OCI-LY7 (cell line): Measurements from ENCODE around the gene SELENOP. TPM values are rescaled to one million over a fixed set of nuclear protein-coding genes. Genes with fewer than 3 reads are reported as not detected.

Source experiments
- BruUV-seq: library from RNA; stranded (reverse); fragments of 400-500 nt; replicated peaks from 2 replicates; lab custom pipeline; 2021; lab: Mats Ljungman, UMichigan
- CTCF ChIA-PET: fragments of 300-600 bp; sonication (Branson Sonifier 250); formaldehyde crosslinking; loops from one replicate; lab custom pipeline; 2022; ENCODE audit warnings: antibody characterized with exemption; ENCODE audit not compliant: unreplicated experiment; lab: Charles Lee
- POLR2A ChIA-PET: fragments of 300-600 bp; sonication (Branson Sonifier 250); formaldehyde crosslinking; loops from one replicate; lab custom pipeline; 2022; ENCODE audit warnings: antibody characterized with exemption; lab: Charles Lee
- DNase-seq: peaks from one replicate; pipeline ENCODE4 v3.0.0-alpha.2; 2015; ENCODE audit warnings: low spot score
- H2AFZ ChIP-seq: fragments of 200-600 bp; sonication (generic), shearing (Covaris generic); 2 replicates; pipeline ENCODE4 v1.6.1; 2014; ENCODE audit warnings: mild to moderate bottlenecking, antibody characterized with exemption, low read length, moderate library complexity
- H3K27ac ChIP-seq: fragments of 200-600 bp; sonication (generic); 2 replicates; pipeline ENCODE4 v1.5.1; 2014; ENCODE audit warnings: mixed run types, low read depth, mild to moderate bottlenecking, moderate library complexity, low read length, inconsistent platforms; ENCODE audit not compliant: poor library complexity, severe bottlenecking
- H3K36me3 ChIP-seq: fragments of 200-600 bp; sonication (generic); 2 replicates; pipeline ENCODE4 v1.6.1; 2014; ENCODE audit warnings: mild to moderate bottlenecking, antibody characterized with exemption, low read length, moderate library complexity, mixed read lengths; ENCODE audit not compliant: insufficient read depth
- H3K4me1 ChIP-seq: fragments of 200-600 bp; sonication (generic); 2 replicates; pipeline ENCODE4 v1.5.1; 2014; ENCODE audit warnings: mild to moderate bottlenecking, low read length; ENCODE audit not compliant: insufficient read depth, poor library complexity, severe bottlenecking
- H3K4me2 ChIP-seq: fragments of 200-600 bp; sonication (generic); 2 replicates; pipeline ENCODE4 v1.6.1; 2014; ENCODE audit warnings: mild to moderate bottlenecking, low read length
- H3K4me3 ChIP-seq: fragments of 200-600 bp; sonication (generic); 2 replicates; pipeline ENCODE4 v1.5.1; 2014; ENCODE audit warnings: mild to moderate bottlenecking, low read depth, low read length; ENCODE audit not compliant: poor library complexity, severe bottlenecking
- H3K79me2 ChIP-seq: fragments of 200-600 bp; sonication (generic); 2 replicates; pipeline ENCODE4 v1.6.1; 2016; ENCODE audit warnings: low read depth, mild to moderate bottlenecking, low read length, moderate library complexity, mixed read lengths; ENCODE audit not compliant: insufficient read depth
- H3K9me2 ChIP-seq: fragments of 200-600 bp; sonication (generic); 2 replicates; pipeline ENCODE4 v1.6.1; 2016; ENCODE audit warnings: mild to moderate bottlenecking, low read length, mixed read lengths; ENCODE audit not compliant: insufficient read depth
- H3K9me3 ChIP-seq: fragments of 200-600 bp; sonication (generic); 2 replicates; pipeline ENCODE4 v1.6.1; 2014; ENCODE audit warnings: mild to moderate bottlenecking, mixed run types, low read length, mixed read lengths
- H4K20me1 ChIP-seq: fragments of 200-600 bp; sonication (generic); 2 replicates; pipeline ENCODE4 v1.6.1; 2014; ENCODE audit warnings: mild to moderate bottlenecking, antibody characterized with exemption, low read length, moderate library complexity, mixed read lengths; ENCODE audit not compliant: insufficient read depth
- EZH2phosphoT487 ChIP-seq: fragments of 200-600 bp; sonication (generic); IDR thresholded peaks from 2 replicates; pipeline ENCODE4 v1.6.1; 2018; ENCODE audit warnings: low read depth, borderline replicate concordance, mild to moderate bottlenecking, mixed run types, antibody characterized with exemption, low read length, moderate library complexity, mixed read lengths
- intact Hi-C: fragments of 100-400 bp; cut with micrococcal nuclease; formaldehyde crosslinking; loops from one replicate; pipeline ENCODE4 v1.10.0; 2022; ENCODE audit not compliant: unreplicated experiment
- total RNA-seq, 2 experiments: library from RNA; depleted of rRNA in 1 of 2; stranded (reverse); fragments of >200 nt in 1 of 2; shearing (Covaris generic) in 1 of 2; gene quantifications; 2 replicates each; pipeline ENCODE4 v1.2.3, GENCODE V29; 2014 to 2022
- TF ChIP-seq, protein P1 (sequence below): fragments of 200-600 bp; sonication (generic); conservative IDR thresholded peaks from 2 replicates; pipeline ENCODE4 v1.5.1; 2014; ENCODE audit warnings: mild to moderate bottlenecking, antibody characterized with exemption, low read length, moderate library complexity, mixed read lengths

Gene SELENOP
- total RNA-seq, 2 experiments from 2014 or later, result not detected

DNA sequence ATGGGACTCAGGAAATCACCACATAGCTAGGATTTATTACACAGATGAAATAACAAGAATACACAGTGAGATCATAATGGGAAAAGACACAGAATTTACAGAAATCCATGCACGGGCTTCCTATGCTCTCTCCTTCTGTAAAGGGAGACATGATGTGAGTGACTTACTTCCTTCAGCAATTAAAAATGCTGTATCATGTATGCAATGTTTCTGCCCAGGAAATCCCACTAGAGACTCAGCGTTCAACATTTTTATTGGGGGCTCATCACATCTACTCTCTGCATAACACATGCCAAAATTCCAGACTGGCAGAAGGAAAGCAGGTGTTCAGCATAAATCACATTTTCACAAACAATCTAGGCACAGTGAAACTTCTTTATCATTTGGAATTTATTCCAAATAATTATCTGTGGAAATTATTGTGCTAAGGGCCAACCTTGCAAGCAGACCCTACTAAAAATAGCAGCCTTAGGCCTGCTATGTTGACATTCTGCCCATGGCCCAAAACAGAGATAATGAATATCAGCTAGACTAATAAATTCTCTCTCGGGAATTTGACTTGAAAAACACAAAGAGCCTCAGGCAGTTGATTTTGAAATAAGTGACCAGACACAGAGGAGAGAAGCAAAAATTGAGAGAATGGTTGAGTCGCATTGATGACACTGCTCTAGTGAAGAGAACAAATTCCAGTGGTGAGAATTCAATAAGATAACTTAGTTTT is 31.4 kb upstream of the SELENOP start:
- Histone ChIP-seq H3K9me3 (no peaks in the 10 kb centered on the region), H4K20me1 (no peaks in the 10 kb centered on the region), H3K79me2 (no peaks in the 10 kb centered on the region), H3K4me2 (no peak overlapping the region), H2AFZ (no peak overlapping the region), H3K27ac (no peak overlapping the region), H3K9me2 (no peaks in the 10 kb centered on the region), H3K4me3 (no peak overlapping the region), H3K4me1 (no peaks in the 10 kb centered on the region), H3K36me3 (no peaks in the 10 kb centered on the region)
- no TSS peak for BruUV-seq
- POLR2A ChIA-PET, result interaction anchor here (0.5 kb wide), 1 partner anchor 10 kb away, joined by 4 read pairs; no protein-coding TSS in a partner anchor
- CTCF ChIA-PET, result no interaction called here
- intact Hi-C loops, result no loop called here
- DNase-seq, result no peak
- no peak for TF ChIP-seq EZH2phosphoT487
- TF ChIP-seq, protein P1, sequence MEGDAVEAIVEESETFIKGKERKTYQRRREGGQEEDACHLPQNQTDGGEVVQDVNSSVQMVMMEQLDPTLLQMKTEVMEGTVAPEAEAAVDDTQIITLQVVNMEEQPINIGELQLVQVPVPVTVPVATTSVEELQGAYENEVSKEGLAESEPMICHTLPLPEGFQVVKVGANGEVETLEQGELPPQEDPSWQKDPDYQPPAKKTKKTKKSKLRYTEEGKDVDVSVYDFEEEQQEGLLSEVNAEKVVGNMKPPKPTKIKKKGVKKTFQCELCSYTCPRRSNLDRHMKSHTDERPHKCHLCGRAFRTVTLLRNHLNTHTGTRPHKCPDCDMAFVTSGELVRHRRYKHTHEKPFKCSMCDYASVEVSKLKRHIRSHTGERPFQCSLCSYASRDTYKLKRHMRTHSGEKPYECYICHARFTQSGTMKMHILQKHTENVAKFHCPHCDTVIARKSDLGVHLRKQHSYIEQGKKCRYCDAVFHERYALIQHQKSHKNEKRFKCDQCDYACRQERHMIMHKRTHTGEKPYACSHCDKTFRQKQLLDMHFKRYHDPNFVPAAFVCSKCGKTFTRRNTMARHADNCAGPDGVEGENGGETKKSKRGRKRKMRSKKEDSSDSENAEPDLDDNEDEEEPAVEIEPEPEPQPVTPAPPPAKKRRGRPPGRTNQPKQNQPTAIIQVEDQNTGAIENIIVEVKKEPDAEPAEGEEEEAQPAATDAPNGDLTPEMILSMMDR, result no peak

DNA sequence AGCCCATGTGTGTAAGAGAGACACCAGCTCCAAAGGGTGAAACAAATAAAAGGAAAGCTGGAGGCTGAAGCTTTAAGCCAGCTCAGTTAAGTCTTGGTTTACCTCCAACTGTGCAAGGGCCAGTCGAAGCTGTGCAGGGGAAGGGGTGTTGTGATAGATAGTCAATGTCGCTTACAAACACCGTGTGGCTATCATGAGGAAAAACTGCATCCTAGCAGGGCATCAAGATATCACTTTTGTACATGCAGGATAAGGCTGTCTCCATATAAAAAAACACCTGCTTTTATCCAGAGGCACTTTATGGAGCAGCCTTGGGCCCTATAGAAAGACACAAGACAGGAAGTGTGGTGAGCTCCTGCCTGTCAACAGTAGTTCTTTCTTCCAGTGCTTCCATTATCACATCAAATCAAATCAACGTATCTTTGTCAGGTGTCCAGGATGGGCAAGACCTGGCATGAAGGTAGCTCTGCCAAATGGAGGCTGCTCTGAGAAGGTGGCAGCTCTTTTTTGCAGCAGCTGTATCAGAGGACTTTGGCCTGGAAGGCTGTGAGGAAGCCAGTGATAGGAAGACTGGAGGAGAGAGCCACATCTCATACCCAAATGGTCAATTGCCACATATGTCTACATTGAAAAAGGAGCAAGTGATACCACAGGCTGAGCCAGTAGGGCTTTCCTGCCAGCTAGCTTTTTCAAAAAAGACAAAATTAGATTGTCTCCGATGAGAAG is 29.3 kb upstream of the SELENOP start:
- no peak for DNase-seq
- BruUV-seq, result no TSS peak
- no peaks in the 10 kb centered on the region for H3K36me3 ChIP-seq
- ChIA-PET POLR2A (interaction anchor here (1.3 kb wide), 1 partner anchor 15 kb away, joined by 5 read pairs; no protein-coding TSS in a partner anchor), CTCF (no interaction called here)
- no peak overlapping the region for H3K4me2 ChIP-seq
- no peaks in the 10 kb centered on the region for H4K20me1 ChIP-seq
- no peaks in the 10 kb centered on the region for H3K79me2 ChIP-seq
- H3K9me2 ChIP-seq, result no peaks in the 10 kb centered on the region
- intact Hi-C loops, result no loop called here
- H3K9me3 ChIP-seq, result no peaks in the 10 kb centered on the region
- no peak overlapping the region for H3K27ac ChIP-seq
- no peak overlapping the region for H2AFZ ChIP-seq
- no peak overlapping the region for H3K4me3 ChIP-seq
- no peaks in the 10 kb centered on the region for H3K4me1 ChIP-seq
- TF ChIP-seq EZH2phosphoT487, result no peak

DNA sequence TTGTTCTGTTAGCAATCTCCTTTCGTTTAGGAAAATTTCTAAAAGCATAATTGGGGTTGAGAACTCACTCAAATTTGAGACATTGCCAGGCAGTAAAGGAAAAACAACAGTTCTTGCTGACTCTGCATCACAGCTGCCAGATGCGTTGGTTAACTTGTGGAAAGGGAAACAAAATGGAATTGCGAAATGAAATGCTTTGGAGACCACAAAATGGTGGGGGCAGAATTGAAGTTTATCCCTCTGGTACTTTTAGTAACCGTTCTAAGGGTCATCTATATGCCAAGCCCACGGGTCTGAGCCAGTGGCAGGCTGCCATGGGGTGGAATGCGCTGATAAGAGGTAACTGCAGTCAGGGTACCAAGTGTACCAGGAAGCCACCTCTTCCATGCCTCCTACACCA is 28.6 kb upstream of the SELENOP start:
- no peak for DNase-seq
- Histone ChIP-seq H3K9me3 (no peaks in the 10 kb centered on the region), H3K79me2 (no peaks in the 10 kb centered on the region), H3K36me3 (no peaks in the 10 kb centered on the region), H4K20me1 (no peaks in the 10 kb centered on the region), H3K4me1 (no peaks in the 10 kb centered on the region), H3K9me2 (no peaks in the 10 kb centered on the region), H3K4me2 (no peak overlapping the region), H2AFZ (no peak overlapping the region), H3K4me3 (no peak overlapping the region), H3K27ac (no peak overlapping the region)
- no TSS peak for BruUV-seq
- no peak for TF ChIP-seq EZH2phosphoT487
- TF ChIP-seq, protein P1, result no peak
- CTCF ChIA-PET, result no interaction called here
- POLR2A ChIA-PET, result interaction anchor here (1.3 kb wide), 1 partner anchor 14 kb away, joined by 5 read pairs; no protein-coding TSS in a partner anchor
- intact Hi-C loops, result no loop called here
